ENCODE measurements around the gene SRC. TPM values are rescaled to one million over a fixed set of nuclear protein-coding genes. Genes with fewer than 3 reads are reported as not detected.
A peak's percentile ranks its signal among the peaks of the same experiment; 100 is the strongest.

SRC gene
- polyA plus RNA-seq, 1 experiment: 13.9 TPM

- POLR2A ChIA-PET: no interaction called here
- CTCF ChIA-PET: no interaction called here
- TF ChIP-seq CTCF (IDR thresholded peaks at IDR 0.05; ENCODE audit: low read depth, low read length): no peak
These were observed 28.6 kb upstream of the SRC start for GRCh38 chr20:37317316-37317715.

GRCh38 chr20:37317994-37318640 lies 27.8 kb upstream of the SRC start:
- DNase-seq (ENCODE audit: low read depth, low spot score): no peak
- ChIA-PET POLR2A (no interaction called here), CTCF (no interaction called here)
- peaks cover 2% of the 10 kb centered on the region; the same call in 1 of the 2 replicates for H3K9me3 ChIP-seq (ENCODE audit: control insufficient read depth, insufficient read depth, low read length)
- no peak overlapping the region for H3K4me3 ChIP-seq (ENCODE audit: low read depth, low read length)
- H3K27me3 ChIP-seq (ENCODE audit: control insufficient read depth, insufficient read depth, low read length): no peaks in the 10 kb centered on the region
- TF ChIP-seq CTCF (IDR thresholded peaks at IDR 0.05; ENCODE audit: low read depth, low read length): no peak
- H3K27ac ChIP-seq (ENCODE audit: low read depth, low read length): no peak overlapping the region

More at GRCh38 chr20:37317316-37317715, 28.6 kb upstream of the SRC start:
- Histone ChIP-seq H3K27ac (ENCODE audit: low read depth, low read length) (no peak overlapping the region), H3K4me3 (ENCODE audit: low read depth, low read length) (no peak overlapping the region), H3K27me3 (ENCODE audit: control insufficient read depth, insufficient read depth, low read length) (no peaks in the 10 kb centered on the region), H3K9me3 (ENCODE audit: control insufficient read depth, insufficient read depth, low read length) (peaks cover 2% of the 10 kb centered on the region; the same call in 1 of the 2 replicates)
- no peak for DNase-seq (ENCODE audit: low read depth, low spot score)

GRCh38 chr20:37319151-37319671 lies 26.7 kb upstream of the SRC start:
- Histone ChIP-seq H3K4me3 (ENCODE audit: low read depth, low read length) (no peak overlapping the region), H3K27me3 (ENCODE audit: control insufficient read depth, insufficient read depth, low read length) (no peaks in the 10 kb centered on the region), H3K27ac (ENCODE audit: low read depth, low read length) (no peak overlapping the region), H3K9me3 (ENCODE audit: control insufficient read depth, insufficient read depth, low read length) (peaks cover 2% of the 10 kb centered on the region; the same call in 1 of the 2 replicates)
- no peak for TF ChIP-seq CTCF (IDR thresholded peaks at IDR 0.05; ENCODE audit: low read depth, low read length)
- CTCF ChIA-PET: no interaction called here
- POLR2A ChIA-PET: no interaction called here
- DNase-seq (ENCODE audit: low read depth, low spot score): no peak

- no peak for TF ChIP-seq CTCF (IDR thresholded peaks at IDR 0.05; ENCODE audit: low read depth, low read length)
- Histone ChIP-seq H3K4me3 (ENCODE audit: low read depth, low read length) (no peak overlapping the region), H3K27ac (ENCODE audit: low read depth, low read length) (peak overlapping the region; percentile 80), H3K9me3 (ENCODE audit: control insufficient read depth, insufficient read depth, low read length) (peaks cover 2% of the 10 kb centered on the region; the same call in 1 of the 2 replicates), H3K27me3 (ENCODE audit: control insufficient read depth, insufficient read depth, low read length) (no peaks in the 10 kb centered on the region)
- ChIA-PET CTCF (interaction anchor here (0.6 to 0.7 kb wide), 2 partner anchors 11 to 120 kb away, joined by 3 read pairs; no protein-coding TSS in a partner anchor), POLR2A (interaction anchor here (0.6 to 1.7 kb wide), 9 partner anchors 10 to 761 kb away, joined by 3 to 8 read pairs (median 4); partner anchors contain the start of genes MROH8 and RPN2)
- peak; percentile 72 for DNase-seq (ENCODE audit: low read depth, low spot score)
These were observed 22.0 kb upstream of the SRC start for GRCh38 chr20:37323985-37324384.

- POLR2A ChIA-PET: no interaction called here
- CTCF ChIA-PET: no interaction called here
- Histone ChIP-seq H3K27me3 (ENCODE audit: control insufficient read depth, insufficient read depth, low read length) (no peaks in the 10 kb centered on the region), H3K9me3 (ENCODE audit: control insufficient read depth, insufficient read depth, low read length) (peaks cover 2% of the 10 kb centered on the region; the same call in 1 of the 2 replicates), H3K27ac (ENCODE audit: low read depth, low read length) (no peak overlapping the region), H3K4me3 (ENCODE audit: low read depth, low read length) (no peak overlapping the region)
- TF ChIP-seq CTCF (IDR thresholded peaks at IDR 0.05; ENCODE audit: low read depth, low read length): no peak
- DNase-seq (ENCODE audit: low read depth, low spot score): no peak
These were observed 20.7 kb upstream of the SRC start for GRCh38 chr20:37325206-37325605.

Data from AG04450 (cell line).